GM12864 (cell line): ENCODE measurements around the gene GALNT7.
"Not testable (repeated sequence)": the region's sequence is repeated elsewhere in the genome, so short reads cannot be mapped to it uniquely, and the experiment has no call there.

Source experiments
- DNase-seq: peaks from one replicate; pipeline ENCODE4 v3.0.0-alpha.2; 2011; ENCODE audit warnings: low read depth
- H3K4me3 ChIP-seq: 2 replicates; pipeline ENCODE4 v1.5.1; 2011; ENCODE audit warnings: mild to moderate bottlenecking, low read depth, low read length, control low read depth
- CTCF ChIP-seq: IDR thresholded peaks from 2 replicates; pipeline ENCODE4 v1.5.1; 2011; ENCODE audit warnings: low read depth, mild to moderate bottlenecking, moderate library complexity, low read length, control low read depth, inconsistent platforms; ENCODE audit errors: missing control alignments

The GALNT7 gene

DNA sequence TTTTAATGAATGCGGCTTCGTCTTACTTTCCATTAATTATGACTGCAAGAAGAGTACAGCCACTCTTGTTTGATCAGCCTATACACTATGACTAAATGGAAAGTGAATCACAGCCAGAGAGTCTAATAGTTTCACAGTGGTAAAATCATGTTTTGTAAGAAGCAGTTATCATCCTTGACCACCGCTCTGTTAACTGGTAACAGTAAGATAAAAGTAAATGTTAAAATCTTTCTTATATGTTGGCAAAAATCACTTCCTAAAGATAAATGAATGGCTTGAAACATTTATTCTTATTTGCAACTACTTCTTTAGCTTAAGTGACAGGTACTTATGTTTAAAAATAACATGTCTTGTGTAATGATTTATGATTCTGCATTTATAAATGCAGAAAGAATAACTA is 13.2 kb downstream of the GALNT7 start:
- DNase-seq = no peak
- no peak overlapping the region for H3K4me3 ChIP-seq
- TF ChIP-seq CTCF = no peak

DNA sequence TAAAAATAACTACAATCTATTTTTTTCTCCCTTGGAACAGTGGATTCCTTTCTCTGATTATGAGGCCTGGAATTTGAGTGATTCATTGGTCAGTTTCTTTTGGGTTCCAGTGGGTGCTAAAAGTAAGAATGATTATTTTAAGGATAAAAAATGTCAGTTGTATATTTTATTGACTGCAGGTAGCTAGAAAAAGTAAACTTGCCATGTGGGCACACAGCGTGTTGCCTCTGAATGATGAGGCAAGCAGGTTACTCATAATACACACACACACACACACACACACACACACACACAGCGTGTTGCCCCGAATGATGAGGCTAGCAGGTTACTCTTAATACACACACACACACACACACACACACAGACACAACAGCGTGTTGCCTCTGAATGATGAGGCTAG is 13.8 kb downstream of the GALNT7 start:
- TF ChIP-seq CTCF = no peak
- DNase-seq = no peak
- H3K4me3 ChIP-seq = no peak overlapping the region

GRCh38 chr4:173183659-173184247 is 15.1 kb downstream of the GALNT7 start:
- DNase-seq, H3K4me3 ChIP-seq: not testable (repeated sequence)

GRCh38 chr4:173185847-173186510 is 17.4 kb downstream of the GALNT7 start:
- DNase-seq = no peak

GRCh38 chr4:173187732-173188131 is 19.1 kb downstream of the GALNT7 start:
- no peak for TF ChIP-seq CTCF
- DNase-seq = no peak
- H3K4me3 ChIP-seq = no peak overlapping the region

More at GRCh38 chr4:173185847-173186510, 17.4 kb downstream of the GALNT7 start:
- H3K4me3 ChIP-seq = no peak overlapping the region
- TF ChIP-seq CTCF = no peak

- no peak overlapping the region for H3K4me3 ChIP-seq
- no peak for TF ChIP-seq CTCF
- no peak for DNase-seq
Observed at GRCh38 chr4:173188648-173189047, 20.0 kb downstream of the GALNT7 start.

DNA sequence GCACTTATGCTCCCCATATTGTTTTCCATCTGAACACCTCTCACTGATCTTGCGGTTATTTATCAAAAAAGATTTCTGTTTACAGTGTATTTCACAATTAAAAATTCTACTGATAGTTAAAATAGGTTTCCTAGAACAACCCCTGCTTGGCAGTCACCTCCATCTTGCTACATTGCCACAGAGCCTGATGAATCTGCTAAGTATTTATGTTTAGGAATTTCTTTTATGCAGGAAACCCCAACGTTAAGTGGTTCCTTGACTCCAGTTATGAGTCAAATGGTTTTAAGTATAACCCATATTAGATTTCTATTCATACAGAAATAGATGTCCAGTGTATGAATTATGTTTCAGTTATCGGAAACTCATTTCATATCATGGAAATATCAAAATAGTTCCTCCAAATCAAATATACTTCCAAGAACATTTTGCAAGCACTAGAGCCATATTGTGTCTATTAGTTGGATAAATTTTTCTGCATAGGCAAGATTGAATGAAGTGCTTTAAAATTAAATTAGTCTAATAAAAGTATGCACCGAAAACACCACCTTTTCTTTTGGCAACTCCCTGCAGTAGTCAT is 20.6 kb downstream of the GALNT7 start:
- DNase-seq = no peak
- no peak overlapping the region for H3K4me3 ChIP-seq
- no peak for TF ChIP-seq CTCF
